B cell (primary cell): ENCODE data around the gene NOP16. TPM values are rescaled to one million over a fixed set of nuclear protein-coding genes. Genes with fewer than 3 reads are reported as not detected.

ENCODE experiments used
- ATAC-seq: fragments of 200-7000 bp; cut with Tn5 transposase; one replicate; pipeline ENCODE4 v1.10.0; 2021; ENCODE audit warnings: low read depth, mild to moderate bottlenecking, moderate number of reproducible peaks, moderate library complexity
- CTCF ChIA-PET: fragments of 350-600 bp; sonication (Branson Sonifier 250); formaldehyde crosslinking; loops from one replicate; lab custom pipeline; 2021; ENCODE audit warnings: antibody characterized with exemption, inconsistent platforms; lab: Charles Lee
- POLR2A ChIA-PET: fragments of 350-600 bp; sonication (Branson Sonifier 250); formaldehyde crosslinking; loops from one replicate; lab custom pipeline; 2021; ENCODE audit warnings: antibody characterized with exemption; lab: Charles Lee
- DNase-seq: peaks from one replicate; pipeline ENCODE4 v3.0.0; 2013
- H2AFZ ChIP-seq: 2 replicates; pipeline ENCODE4 v1.6.1; 2012; ENCODE audit warnings: mild to moderate bottlenecking, low read depth, low read length; ENCODE audit not compliant: insufficient read depth, poor library complexity, severe bottlenecking
- H3K27ac ChIP-seq, 2 donors: 1 replicate in 1 of 2; 2 replicates in 1 of 2; pipeline ENCODE4 v1.5.1; 2012 to 2013; ENCODE audit warnings: low read length in 2 of 2, mild to moderate bottlenecking in 2 of 2, moderate library complexity in 1 of 2
- H3K27me3 ChIP-seq, 4 experiments: fragments of 200-600 bp in 1 of 4; sonication (generic) in 1 of 4; replicated peaks in 1 of 4; 1 replicate in 2 of 4; 2 replicates in 2 of 4; pipeline versions ENCODE4 v1.6.1 to v1.7.0; 2013 to 2016; ENCODE audit warnings: low read length in 3 of 4, mild to moderate bottlenecking in 2 of 4, mixed read lengths in 1 of 4, moderate library complexity in 1 of 4; ENCODE audit not compliant: insufficient read depth in 4 of 4, control insufficient read depth in 3 of 4; ENCODE audit errors: control extremely low read depth in 1 of 4
- H3K36me3 ChIP-seq, 2 experiments: replicated peaks in 1 of 2; 1 replicate in 1 of 2; 2 replicates in 1 of 2; pipeline versions ENCODE4 v1.6.1 to v1.7.1; 2013; ENCODE audit warnings: low read length in 1 of 2; ENCODE audit not compliant: insufficient read depth in 2 of 2, control insufficient read depth in 1 of 2; ENCODE audit errors: control extremely low read depth in 1 of 2, extremely low read depth in 1 of 2
- H3K4me1 ChIP-seq, 2 donors: fragments of 200-600 bp in 1 of 2; sonication (generic) in 1 of 2; 1 replicate in 1 of 2; 2 replicates in 1 of 2; pipeline versions ENCODE4 v1.5.1 to v1.6.1; 2013 to 2017; ENCODE audit warnings: low read length in 2 of 2; ENCODE audit not compliant: control insufficient read depth in 2 of 2, insufficient read depth in 2 of 2
- H3K4me2 ChIP-seq: replicated peaks from 2 replicates; pipeline ENCODE3; 2012; ENCODE audit warnings: mild to moderate bottlenecking, low read depth, low read length; ENCODE audit not compliant: poor library complexity, severe bottlenecking
- H3K4me3 ChIP-seq, 5 experiments: fragments of 200-600 bp in 1 of 5; sonication (generic) in 1 of 5; 1 replicate in 3 of 5; 2 replicates in 2 of 5; pipeline versions ENCODE4 v1.5.1 to v1.7.0; 2011 to 2016; ENCODE audit warnings: low read length in 4 of 5, mild to moderate bottlenecking in 4 of 5, low read depth in 2 of 5, control low read depth in 1 of 5, moderate library complexity in 1 of 5; ENCODE audit not compliant: insufficient read depth in 1 of 5; ENCODE audit errors: control extremely low read depth in 1 of 5, extremely low read depth in 1 of 5
- H3K79me2 ChIP-seq: fragments of 200-600 bp; sonication (generic); one replicate; pipeline ENCODE4 v1.6.0; 2016; ENCODE audit warnings: low read length; ENCODE audit not compliant: control insufficient read depth, insufficient read depth
- H3K9ac ChIP-seq: fragments of 200-600 bp; sonication (generic); 2 replicates; pipeline ENCODE4 v1.6.1; 2017; ENCODE audit warnings: mild to moderate bottlenecking, low read length, moderate library complexity
- H3K9me3 ChIP-seq, 3 donors: one replicate each; pipeline versions ENCODE4 v1.6.1 to v1.7.1; 2013; ENCODE audit warnings: low read length in 2 of 3; ENCODE audit not compliant: control insufficient read depth in 2 of 3, insufficient read depth in 1 of 3; ENCODE audit errors: control extremely low read depth in 1 of 3
- H4K20me1 ChIP-seq: 2 replicates; pipeline ENCODE4 v1.6.0; 2012; ENCODE audit warnings: mild to moderate bottlenecking, low read length; ENCODE audit not compliant: insufficient read depth, control insufficient read depth, poor library complexity, severe bottlenecking
- H3K27ac Mint-ChIP-seq: one replicate; pipeline ENCODE4 v1.8.0; 2021; ENCODE audit warnings: mixed read lengths
- H3K27me3 Mint-ChIP-seq: one replicate; pipeline ENCODE4 v1.8.0; 2021; ENCODE audit warnings: mixed read lengths
- H3K4me1 Mint-ChIP-seq: one replicate; pipeline ENCODE4 v1.8.0; 2021; ENCODE audit warnings: mixed read lengths
- H3K4me3 Mint-ChIP-seq: one replicate; pipeline ENCODE4 v1.8.0; 2021; ENCODE audit warnings: mixed read lengths
- H3K9me3 Mint-ChIP-seq: one replicate; pipeline ENCODE4 v1.8.0; 2022; ENCODE audit warnings: mixed read lengths; ENCODE audit not compliant: insufficient read depth
- EZH2 ChIP-seq: IDR thresholded peaks from 2 replicates; pipeline ENCODE4 v1.6.1; 2012; ENCODE audit warnings: borderline replicate concordance, low read depth, mild to moderate bottlenecking, moderate library complexity, low read length; ENCODE audit not compliant: insufficient read depth, poor library complexity, severe bottlenecking
- WGBS: methylation state at CpG from one replicate; pipeline ENCODE4 v1.1.5; 2013; ENCODE audit warnings: missing lambda C conversion rate; ENCODE audit not compliant: insufficient coverage; 5-methylcytosine and 5-hydroxymethylcytosine counted together
- intact Hi-C: fragments of 100-400 bp; cut with micrococcal nuclease; formaldehyde crosslinking; loops from one replicate; pipeline ENCODE4 v1.10.0; 2022
- polyA plus RNA-seq: library from polyadenylated mRNA; depleted of rRNA; stranded (reverse); fragments of >200 nt; gene quantifications from 2 replicates; pipeline ENCODE4 v1.2.3, GENCODE V29; 2012
- total RNA-seq, 2 donors: library from RNA; stranded (reverse); fragments of 120-200 nt in 1 of 2; gene quantifications; 1 replicate in 1 of 2; 2 replicates in 1 of 2; pipeline versions ENCODE4 v1.2.3 to v1.2.4, GENCODE V29; 2013 to 2022
- TF ChIP-seq, protein P1 (sequence below): fragments of 200-600 bp; IDR thresholded peaks from one replicate; pipeline ENCODE4 v1.8.0; 2022; ENCODE audit warnings: antibody characterized with exemption, mild to moderate bottlenecking

The NOP16 gene
- total and polyA plus RNA-seq, 2 donors (not counting 1 experiment from before 2014, with no cell fraction given) = 25.0 to 27.8 TPM

DNA sequence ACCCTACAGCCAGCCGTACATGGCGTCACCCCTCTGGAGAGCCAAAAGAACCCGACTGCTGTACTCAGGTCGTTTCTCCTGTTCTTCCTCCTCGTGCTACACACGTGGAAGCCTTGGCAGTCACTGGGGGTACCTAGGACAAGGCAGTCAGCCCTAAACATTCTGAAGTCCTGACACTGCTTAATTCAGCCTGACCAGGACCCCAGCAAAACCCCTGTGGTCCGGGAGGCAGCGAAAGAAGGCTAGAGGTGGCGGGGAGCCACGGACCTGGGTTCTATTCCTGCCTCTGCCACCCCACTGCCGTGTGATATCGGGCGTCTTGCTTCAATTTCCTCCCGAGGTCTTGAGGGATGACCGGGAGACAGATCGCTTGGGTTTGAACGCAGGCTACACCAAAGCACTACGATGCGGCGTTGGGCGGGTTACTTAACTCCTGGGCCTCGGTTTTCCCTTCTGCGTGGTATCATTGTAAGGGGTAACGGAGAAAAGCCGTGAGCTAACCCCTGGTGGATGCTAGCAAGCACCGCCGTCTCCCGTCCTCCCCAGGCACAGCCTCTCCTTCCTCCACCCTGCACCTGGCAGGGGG lies 23.5 kb downstream of the NOP16 start:
- no peak for DNase-seq
- Histone ChIP-seq H3K27ac (peak overlapping the region; percentile 42 to 51), H3K4me3 (peak overlapping the region; percentile 23 to 73 (median 66)), H3K79me2 (peaks cover 15% of the 10 kb centered on the region), H2AFZ (peak overlapping the region; percentile 88), H3K4me1 (peaks cover 18 to 34% of the 10 kb centered on the region in 2 donors), H3K4me2 (peak overlapping the region; percentile 89), H3K9ac (peak overlapping the region; percentile 68), H4K20me1 (peaks cover 5% of the 10 kb centered on the region), H3K9me3 (no peaks in the 10 kb centered on the region), H3K27me3 (no peaks in the 10 kb centered on the region), H3K36me3 (peaks cover 0 to 9% of the 10 kb centered on the region in 2 experiments)
- H3K27me3 Mint-ChIP-seq = no peaks in the 10 kb centered on the region
- no peak for ATAC-seq
- H3K27ac Mint-ChIP-seq = peak overlapping the region; percentile 72
- ChIA-PET CTCF (interaction anchor here (1.2 kb wide), 1 partner anchor 24 kb away, joined by 3 read pairs; no protein-coding TSS in a partner anchor), POLR2A (no interaction called here)
- TF ChIP-seq, protein P1, sequence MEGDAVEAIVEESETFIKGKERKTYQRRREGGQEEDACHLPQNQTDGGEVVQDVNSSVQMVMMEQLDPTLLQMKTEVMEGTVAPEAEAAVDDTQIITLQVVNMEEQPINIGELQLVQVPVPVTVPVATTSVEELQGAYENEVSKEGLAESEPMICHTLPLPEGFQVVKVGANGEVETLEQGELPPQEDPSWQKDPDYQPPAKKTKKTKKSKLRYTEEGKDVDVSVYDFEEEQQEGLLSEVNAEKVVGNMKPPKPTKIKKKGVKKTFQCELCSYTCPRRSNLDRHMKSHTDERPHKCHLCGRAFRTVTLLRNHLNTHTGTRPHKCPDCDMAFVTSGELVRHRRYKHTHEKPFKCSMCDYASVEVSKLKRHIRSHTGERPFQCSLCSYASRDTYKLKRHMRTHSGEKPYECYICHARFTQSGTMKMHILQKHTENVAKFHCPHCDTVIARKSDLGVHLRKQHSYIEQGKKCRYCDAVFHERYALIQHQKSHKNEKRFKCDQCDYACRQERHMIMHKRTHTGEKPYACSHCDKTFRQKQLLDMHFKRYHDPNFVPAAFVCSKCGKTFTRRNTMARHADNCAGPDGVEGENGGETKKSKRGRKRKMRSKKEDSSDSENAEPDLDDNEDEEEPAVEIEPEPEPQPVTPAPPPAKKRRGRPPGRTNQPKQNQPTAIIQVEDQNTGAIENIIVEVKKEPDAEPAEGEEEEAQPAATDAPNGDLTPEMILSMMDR = no peak
- TF ChIP-seq EZH2 = no peak
- H3K4me3 Mint-ChIP-seq = peak overlapping the region; percentile 88
- intact Hi-C loops = loop anchor here (1.0 to 5.0 kb wide), 3 partner anchors 24 to 128 kb away; partner anchors contain the start of genes CLTB and SIMC1
- 23% methylated on average over 22 of the region's 28 CpGs for WGBS
- no peaks in the 10 kb centered on the region for H3K9me3 Mint-ChIP-seq
- peaks cover 32% of the 10 kb centered on the region for H3K4me1 Mint-ChIP-seq

DNA sequence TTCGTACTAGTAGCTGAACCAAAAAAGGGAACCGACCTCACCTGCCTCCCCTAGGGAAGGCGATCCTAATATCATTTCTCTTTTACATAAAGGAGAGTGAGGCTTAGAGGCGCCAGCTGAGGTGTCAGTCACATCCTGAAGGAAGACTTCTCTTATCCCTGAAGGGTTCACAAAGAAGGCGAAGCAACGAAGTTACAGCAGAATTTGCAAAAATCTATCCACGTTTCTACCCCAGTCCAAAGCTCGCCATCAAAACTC lies 26.2 kb downstream of the NOP16 start:
- no peaks in the 10 kb centered on the region for H3K27me3 Mint-ChIP-seq
- WGBS = 0% methylated on average over 2 of the region's 8 CpGs
- ATAC-seq (peak; percentile 31), DNase-seq (no peak)
- peak overlapping the region; percentile 96 for H3K9ac ChIP-seq
- H3K9me3 ChIP-seq = no peaks in the 10 kb centered on the region
- H3K27ac Mint-ChIP-seq = peak overlapping the region; percentile 98
- no peaks in the 10 kb centered on the region for H3K27me3 ChIP-seq
- peak overlapping the region in 4 of 5 experiments; percentile 80 to 94 (median 84) for H3K4me3 ChIP-seq
- peak overlapping the region; percentile 77 to 92 for H3K27ac ChIP-seq
- peaks cover 40% of the 10 kb centered on the region for H3K79me2 ChIP-seq
- CTCF ChIA-PET = interaction anchor here (0.7 to 3.4 kb wide), 13 partner anchors 8 to 828 kb away, joined by 3 to 15 read pairs (median 3); partner anchors contain the start of genes CLTB, FAF2 and RNF44
- H3K4me1 Mint-ChIP-seq = peaks cover 44% of the 10 kb centered on the region
- intact Hi-C loops = loop anchor here (2.0 to 5.0 kb wide), 3 partner anchors 55 to 181 kb away; partner anchors contain the start of genes CLTB and SIMC1
- peak overlapping the region; percentile 88 for H2AFZ ChIP-seq
- POLR2A ChIA-PET = interaction anchor here (0.6 to 1.7 kb wide), 7 partner anchors 9 to 1064 kb away, joined by 3 to 11 read pairs (median 3); partner anchors contain the start of genes HIGD2A, NOP16 and RNF44
- TF ChIP-seq EZH2 = no peak
- TF ChIP-seq, protein P1 = no peak
- no peaks in the 10 kb centered on the region for H3K9me3 Mint-ChIP-seq
- H3K4me2 ChIP-seq = peak overlapping the region; percentile 85
- peaks cover 0 to 10% of the 10 kb centered on the region in 2 experiments for H3K36me3 ChIP-seq
- H3K4me3 Mint-ChIP-seq = peak overlapping the region; percentile 98
- peaks cover 15% of the 10 kb centered on the region for H4K20me1 ChIP-seq
- H3K4me1 ChIP-seq = peaks cover 21 to 36% of the 10 kb centered on the region in 2 donors
